PC-9 (cell line): Measurements from ENCODE around the gene CALHM1.

ENCODE experiments used
- EZH2 ChIP-seq: fragments of 200-600 bp; sonication (generic); IDR thresholded peaks from 2 replicates; pipeline ENCODE4 v1.8.0; 2017; ENCODE audit warnings: antibody characterized with exemption, low read depth
- TF ChIP-seq, protein P1 (sequence below): fragments of 200-600 bp; sonication (generic); conservative IDR thresholded peaks from 2 replicates; pipeline ENCODE4 v1.6.1; 2017; ENCODE audit warnings: mixed run types, antibody characterized with exemption, mild to moderate bottlenecking, moderate library complexity

DNA sequence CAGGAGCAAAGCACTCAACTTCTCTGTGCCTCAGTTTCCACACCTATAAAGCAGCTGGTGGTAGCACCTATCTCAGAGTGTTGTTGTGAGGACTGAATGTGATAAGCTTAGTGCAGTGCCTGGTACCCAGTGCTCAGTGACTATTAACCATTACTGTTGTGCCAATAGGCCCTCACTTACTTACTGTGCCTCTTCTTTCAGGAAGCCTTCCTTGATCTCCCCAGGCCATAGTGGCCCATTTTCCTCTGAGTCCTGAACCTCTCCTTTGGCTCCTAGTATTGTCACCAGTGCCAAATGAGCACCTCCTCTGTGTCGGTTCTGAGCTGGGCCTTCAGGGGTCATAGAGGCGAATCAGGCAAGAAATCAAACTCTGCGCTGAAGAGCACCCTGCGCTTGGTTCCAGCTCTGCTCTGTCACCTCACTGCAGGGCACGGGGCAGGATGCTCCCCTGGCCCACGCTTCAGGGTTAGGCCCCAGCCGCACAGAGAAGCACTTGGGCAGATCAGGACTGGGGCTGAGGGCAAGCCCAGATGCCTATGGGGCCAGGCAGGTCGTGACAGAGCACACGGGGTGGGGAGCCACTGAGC, 2.5 kb downstream of the CALHM1 start:
- TF ChIP-seq, protein P1, sequence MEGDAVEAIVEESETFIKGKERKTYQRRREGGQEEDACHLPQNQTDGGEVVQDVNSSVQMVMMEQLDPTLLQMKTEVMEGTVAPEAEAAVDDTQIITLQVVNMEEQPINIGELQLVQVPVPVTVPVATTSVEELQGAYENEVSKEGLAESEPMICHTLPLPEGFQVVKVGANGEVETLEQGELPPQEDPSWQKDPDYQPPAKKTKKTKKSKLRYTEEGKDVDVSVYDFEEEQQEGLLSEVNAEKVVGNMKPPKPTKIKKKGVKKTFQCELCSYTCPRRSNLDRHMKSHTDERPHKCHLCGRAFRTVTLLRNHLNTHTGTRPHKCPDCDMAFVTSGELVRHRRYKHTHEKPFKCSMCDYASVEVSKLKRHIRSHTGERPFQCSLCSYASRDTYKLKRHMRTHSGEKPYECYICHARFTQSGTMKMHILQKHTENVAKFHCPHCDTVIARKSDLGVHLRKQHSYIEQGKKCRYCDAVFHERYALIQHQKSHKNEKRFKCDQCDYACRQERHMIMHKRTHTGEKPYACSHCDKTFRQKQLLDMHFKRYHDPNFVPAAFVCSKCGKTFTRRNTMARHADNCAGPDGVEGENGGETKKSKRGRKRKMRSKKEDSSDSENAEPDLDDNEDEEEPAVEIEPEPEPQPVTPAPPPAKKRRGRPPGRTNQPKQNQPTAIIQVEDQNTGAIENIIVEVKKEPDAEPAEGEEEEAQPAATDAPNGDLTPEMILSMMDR: no peak
- no peak for TF ChIP-seq EZH2
